H9 (cell line): ENCODE measurements around the gene NKAIN2. TPM values are rescaled to one million over a fixed set of nuclear protein-coding genes. Genes with fewer than 3 reads are reported as not detected.

ENCODE experiments used
- DNase-seq: peaks from one replicate; pipeline ENCODE4 v3.0.0-alpha.2; 2017
- H2AFZ ChIP-seq: one replicate; pipeline ENCODE4 v1.6.1; 2013; ENCODE audit warnings: mild to moderate bottlenecking, low read length, control low read depth, moderate library complexity
- H2AK5ac ChIP-seq: 2 replicates; pipeline ENCODE4 v1.6.1; 2013; ENCODE audit warnings: low read length, control low read depth, mixed read lengths; ENCODE audit not compliant: insufficient read length
- H2BK120ac ChIP-seq: one replicate; pipeline ENCODE4 v1.6.1; 2013; ENCODE audit warnings: low read depth, mild to moderate bottlenecking, low read length, control low read depth, inconsistent platforms; ENCODE audit not compliant: poor library complexity, severe bottlenecking
- H2BK12ac ChIP-seq: 2 replicates; pipeline ENCODE4 v1.6.1; 2013; ENCODE audit warnings: low read length, control low read depth, mixed read lengths, low read depth; ENCODE audit not compliant: insufficient read length
- H2BK15ac ChIP-seq: 2 replicates; pipeline ENCODE4 v1.6.1; 2013; ENCODE audit warnings: low read depth, low read length, control low read depth
- H2BK20ac ChIP-seq: one replicate; pipeline ENCODE4 v1.6.1; 2013; ENCODE audit warnings: low read depth, mild to moderate bottlenecking, low read length, control low read depth, inconsistent platforms; ENCODE audit not compliant: poor library complexity, severe bottlenecking
- H2BK5ac ChIP-seq: 2 replicates; pipeline ENCODE4 v1.6.1; 2013; ENCODE audit warnings: low read length, control low read depth, mixed read lengths; ENCODE audit not compliant: insufficient read length
- H3K14ac ChIP-seq: 2 replicates; pipeline ENCODE4 v1.6.1; 2013; ENCODE audit warnings: low read length, control low read depth; ENCODE audit not compliant: insufficient read depth
- H3K18ac ChIP-seq: 2 replicates; pipeline ENCODE4 v1.6.1; 2013; ENCODE audit warnings: low read depth, mild to moderate bottlenecking, mixed read lengths, low read length, control low read depth; ENCODE audit not compliant: insufficient read length
- H3K23ac ChIP-seq: 2 replicates; pipeline ENCODE4 v1.6.1; 2013; ENCODE audit warnings: low read length, control low read depth, mixed read lengths, low read depth; ENCODE audit not compliant: insufficient read length
- H3K23me2 ChIP-seq: 2 replicates; pipeline ENCODE4 v1.6.1; 2013; ENCODE audit warnings: low read depth, mild to moderate bottlenecking, mixed read lengths, low read length, control low read depth; ENCODE audit not compliant: insufficient read length, poor library complexity, severe bottlenecking
- H3K27ac ChIP-seq: 2 replicates; pipeline ENCODE4 v1.5.1; 2013; ENCODE audit warnings: low read length, control low read depth, mixed read lengths, low read depth; ENCODE audit not compliant: insufficient read length
- H3K27me3 ChIP-seq: 2 replicates; pipeline ENCODE4 v1.6.1; 2013; ENCODE audit warnings: low read length, control low read depth, inconsistent platforms; ENCODE audit not compliant: insufficient read depth
- H3K4ac ChIP-seq: 2 replicates; pipeline ENCODE4 v1.6.1; 2013; ENCODE audit warnings: low read depth, mild to moderate bottlenecking, control low read depth, inconsistent platforms, low read length, moderate library complexity
- H3K4me1 ChIP-seq: 2 replicates; pipeline ENCODE4 v1.6.1; 2013; ENCODE audit warnings: low read length, control low read depth, inconsistent platforms; ENCODE audit not compliant: insufficient read depth
- H3K4me2 ChIP-seq: 2 replicates; pipeline ENCODE4 v1.6.1; 2013; ENCODE audit warnings: low read length, control low read depth, mixed read lengths; ENCODE audit not compliant: insufficient read length, insufficient read depth
- H3K56ac ChIP-seq: 2 replicates; pipeline ENCODE4 v1.6.1; 2013; ENCODE audit warnings: low read depth, mild to moderate bottlenecking, mixed read lengths, low read length, control low read depth; ENCODE audit not compliant: insufficient read length
- H3K79me1 ChIP-seq: 2 replicates; pipeline ENCODE4 v1.6.1; 2013; ENCODE audit warnings: low read depth, mild to moderate bottlenecking, moderate library complexity, low read length, control low read depth, inconsistent platforms; ENCODE audit not compliant: insufficient read depth, poor library complexity, severe bottlenecking
- H3K79me2 ChIP-seq: 2 replicates; pipeline ENCODE4 v1.6.1; 2013; ENCODE audit warnings: low read length, control low read depth, inconsistent platforms; ENCODE audit not compliant: insufficient read depth
- H3K9ac ChIP-seq: 2 replicates; pipeline ENCODE4 v1.6.1; 2013; ENCODE audit warnings: low read length, control low read depth, mixed read lengths; ENCODE audit not compliant: insufficient read length; ENCODE audit errors: extremely low read depth
- H3K9me3 ChIP-seq: one replicate; pipeline ENCODE4 v1.6.1; 2013; ENCODE audit warnings: low read depth, low read length, inconsistent platforms; ENCODE audit not compliant: control insufficient read depth
- H3T11ph ChIP-seq: one replicate; pipeline ENCODE4 v1.6.1; 2013; ENCODE audit warnings: mild to moderate bottlenecking, low read length, control low read depth, inconsistent platforms
- H4K20me1 ChIP-seq: one replicate; pipeline ENCODE4 v1.6.1; 2013; ENCODE audit not compliant: control insufficient read depth, insufficient read length, insufficient read depth
- H4K5ac ChIP-seq: 2 replicates; pipeline ENCODE4 v1.6.1; 2013; ENCODE audit warnings: low read depth, mild to moderate bottlenecking, mixed read lengths, low read length, control low read depth; ENCODE audit not compliant: insufficient read length
- H4K8ac ChIP-seq: replicated peaks from 2 replicates; pipeline ENCODE4 v1.6.1; 2013; ENCODE audit warnings: low read length, control low read depth, mixed read lengths, low read depth; ENCODE audit not compliant: insufficient read length
- H4K91ac ChIP-seq: 2 replicates; pipeline ENCODE4 v1.6.1; 2013; ENCODE audit warnings: low read depth, mild to moderate bottlenecking, moderate library complexity, mixed read lengths, low read length, control low read depth; ENCODE audit not compliant: insufficient read length
- H3K27ac Mint-ChIP-seq, 3 experiments: 2 replicates in 2 of 3; 3 replicates in 1 of 3; pipeline ENCODE4 v1.8.0; 2020 to 2021; ENCODE audit warnings: mixed read lengths in 3 of 3, mild to moderate bottlenecking in 1 of 3, moderate library complexity in 1 of 3
- H3K27me3 Mint-ChIP-seq: 2 replicates; pipeline ENCODE4 v1.8.0; 2021; ENCODE audit warnings: low read depth, mild to moderate bottlenecking, moderate library complexity, mixed read lengths
- H3K36me3 Mint-ChIP-seq, 3 experiments: 2 replicates in 2 of 3; 3 replicates in 1 of 3; pipeline ENCODE4 v1.8.0; 2020 to 2021; ENCODE audit warnings: low read depth in 3 of 3, mixed read lengths in 3 of 3; ENCODE audit not compliant: insufficient read depth in 1 of 3
- H3K4me1 Mint-ChIP-seq, 2 experiments: 2 replicates each; pipeline ENCODE4 v1.8.0; 2020; ENCODE audit warnings: mixed read lengths in 2 of 2
- H3K4me3 Mint-ChIP-seq, 2 experiments: 2 replicates in 1 of 2; 3 replicates in 1 of 2; pipeline ENCODE4 v1.8.0; 2020 to 2021; ENCODE audit warnings: mild to moderate bottlenecking in 2 of 2, mixed read lengths in 2 of 2, moderate library complexity in 1 of 2
- H3K9me3 Mint-ChIP-seq, 2 experiments: 2 replicates in 1 of 2; 3 replicates in 1 of 2; pipeline ENCODE4 v1.8.0; 2020; ENCODE audit warnings: mild to moderate bottlenecking in 2 of 2, mixed read lengths in 2 of 2, moderate library complexity in 1 of 2
- WGBS: extraction: QIAGEN DNeasy Blood & Tissue Kit; methylation state at CpG from one replicate; pipeline ENCODE4 v1.1.7; 2013; ENCODE audit warnings: missing lambda C conversion rate, low lambda C conversion rate, mixed read lengths; ENCODE audit not compliant: insufficient read length; ENCODE audit errors: extremely low coverage; 5-methylcytosine and 5-hydroxymethylcytosine counted together
- total RNA-seq: library from RNA; stranded (reverse); gene quantifications from 2 replicates; pipeline ENCODE4 v1.2.1, GENCODE V29; 2021
- TF ChIP-seq, protein P1 (sequence below): fragments of 200-600 bp; sonication (generic); conservative IDR thresholded peaks from 3 replicates; pipeline ENCODE4 v1.8.0; 2021; ENCODE audit warnings: antibody characterized with exemption, mild to moderate bottlenecking

NKAIN2 gene
- total RNA-seq, 1 experiment from 2014 or later, result 0.17 TPM

DNA sequence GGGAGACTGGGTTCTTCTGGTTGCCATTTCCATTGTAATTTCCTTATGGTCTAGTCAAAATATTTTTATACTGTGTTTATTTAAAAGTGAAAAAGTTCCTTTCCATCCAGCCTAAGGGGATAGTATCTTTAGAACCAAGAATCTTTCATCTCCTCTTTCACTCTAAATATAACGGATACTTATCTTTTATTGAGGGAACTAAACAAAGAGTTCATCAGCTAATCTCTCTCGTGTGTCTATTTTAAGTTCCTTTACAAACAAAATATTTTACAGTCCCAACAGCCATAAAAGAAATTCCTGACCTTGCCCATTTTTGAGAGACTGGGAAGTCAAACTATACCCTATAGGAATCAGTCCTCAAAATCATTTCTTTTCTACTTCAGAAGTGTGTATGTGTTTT lies 232.7 kb downstream of the NKAIN2 start:
- Mint-ChIP-seq H3K4me3 (no peak overlapping the region), H3K4me1 (no peaks in the 10 kb centered on the region), H3K27me3 (peaks cover 2% of the 10 kb centered on the region), H3K36me3 (no peaks in the 10 kb centered on the region), H3K27ac (no peak overlapping the region), H3K9me3 (no peaks in the 10 kb centered on the region)
- no peak overlapping the region for H4K5ac ChIP-seq
- H3K56ac ChIP-seq, result no peak overlapping the region
- H2BK15ac ChIP-seq, result no peak overlapping the region
- TF ChIP-seq, protein P1, sequence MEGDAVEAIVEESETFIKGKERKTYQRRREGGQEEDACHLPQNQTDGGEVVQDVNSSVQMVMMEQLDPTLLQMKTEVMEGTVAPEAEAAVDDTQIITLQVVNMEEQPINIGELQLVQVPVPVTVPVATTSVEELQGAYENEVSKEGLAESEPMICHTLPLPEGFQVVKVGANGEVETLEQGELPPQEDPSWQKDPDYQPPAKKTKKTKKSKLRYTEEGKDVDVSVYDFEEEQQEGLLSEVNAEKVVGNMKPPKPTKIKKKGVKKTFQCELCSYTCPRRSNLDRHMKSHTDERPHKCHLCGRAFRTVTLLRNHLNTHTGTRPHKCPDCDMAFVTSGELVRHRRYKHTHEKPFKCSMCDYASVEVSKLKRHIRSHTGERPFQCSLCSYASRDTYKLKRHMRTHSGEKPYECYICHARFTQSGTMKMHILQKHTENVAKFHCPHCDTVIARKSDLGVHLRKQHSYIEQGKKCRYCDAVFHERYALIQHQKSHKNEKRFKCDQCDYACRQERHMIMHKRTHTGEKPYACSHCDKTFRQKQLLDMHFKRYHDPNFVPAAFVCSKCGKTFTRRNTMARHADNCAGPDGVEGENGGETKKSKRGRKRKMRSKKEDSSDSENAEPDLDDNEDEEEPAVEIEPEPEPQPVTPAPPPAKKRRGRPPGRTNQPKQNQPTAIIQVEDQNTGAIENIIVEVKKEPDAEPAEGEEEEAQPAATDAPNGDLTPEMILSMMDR, result no peak
- no peak overlapping the region for H3K4me2 ChIP-seq
- H3K18ac ChIP-seq, result no peak overlapping the region
- DNase-seq, result no peak
- no peaks in the 10 kb centered on the region for H3K79me1 ChIP-seq
- H3K27me3 ChIP-seq, result no peaks in the 10 kb centered on the region
- H3K4me1 ChIP-seq, result no peaks in the 10 kb centered on the region
- no peak overlapping the region for H3K14ac ChIP-seq
- H2AFZ ChIP-seq, result no peak overlapping the region
- no peaks in the 10 kb centered on the region for H4K20me1 ChIP-seq
- no peaks in the 10 kb centered on the region for H3K79me2 ChIP-seq
- H3K4ac ChIP-seq, result no peak overlapping the region
- no peak overlapping the region for H2AK5ac ChIP-seq
- H2BK12ac ChIP-seq, result no peak overlapping the region
- no peak overlapping the region for H2BK5ac ChIP-seq
- H3K9ac ChIP-seq, result no peak overlapping the region
- H4K8ac ChIP-seq, result no peak overlapping the region
- H4K91ac ChIP-seq, result no peak overlapping the region
- H2BK20ac ChIP-seq, result no peak overlapping the region
- no peaks in the 10 kb centered on the region for H3K9me3 ChIP-seq
- H3K27ac ChIP-seq, result no peak overlapping the region
- no peak overlapping the region for H3K23ac ChIP-seq
- WGBS, result no CpG with 5 or more reads among the region's 2 CpGs
- H3K23me2 ChIP-seq, result no peaks in the 10 kb centered on the region
- H2BK120ac ChIP-seq, result no peak overlapping the region
- H3T11ph ChIP-seq, result no peak overlapping the region
